Astrocyte of the spinal cord (primary cell): ENCODE results near the gene ADAMTS7.
"Not testable (repeated sequence)": the region's sequence is repeated elsewhere in the genome, so short reads cannot be mapped to it uniquely, and the experiment has no call there.

Experiments
- DNase-seq: peaks from one replicate; pipeline ENCODE4 v3.0.0; 2011; ENCODE audit warnings: low read depth, low spot score
- H3K4me3 ChIP-seq: 2 replicates; pipeline ENCODE4 v1.5.1; 2011; ENCODE audit warnings: low read depth, mild to moderate bottlenecking, low read length, moderate library complexity
- CTCF ChIP-seq: IDR thresholded peaks from 2 replicates; pipeline ENCODE4 v1.5.1; 2012; ENCODE audit warnings: low read depth, mild to moderate bottlenecking, low read length, inconsistent platforms
- in situ Hi-C: cut with HindIII; loops from 2 replicates; pipeline ENCODE4 v1.10.0; 2017; ENCODE audit warnings: low sequenced_read_pairs

Gene ADAMTS7

GRCh38 chr15:78768531-78769408 lies 42.5 kb downstream of the ADAMTS7 start:
- in situ Hi-C loops = no loop called here
- TF ChIP-seq CTCF = no peak
- DNase-seq = no peak
- H3K4me3 ChIP-seq = no peak overlapping the region

DNA sequence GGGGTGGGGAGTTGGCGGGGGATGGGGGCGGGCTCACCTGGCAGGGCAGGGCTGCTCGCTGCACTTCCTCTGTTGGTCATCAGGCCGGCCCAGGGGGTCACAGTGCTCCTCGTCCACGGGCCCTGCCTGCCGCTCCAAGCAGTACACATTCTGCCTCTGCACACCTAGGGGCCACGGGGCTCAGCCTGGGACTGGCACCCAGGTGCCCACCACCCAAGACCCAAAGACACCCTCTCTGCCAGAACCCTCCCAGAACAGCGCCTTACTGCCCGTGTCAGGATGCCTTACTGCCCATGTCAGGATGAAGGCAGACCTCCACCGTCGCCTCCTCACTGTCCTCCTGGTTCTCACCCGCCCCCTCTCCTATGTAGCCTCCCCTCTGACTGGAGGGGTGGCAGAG lies 43.2 kb downstream of the ADAMTS7 start:
- no peak for TF ChIP-seq CTCF
- no peak for DNase-seq
- in situ Hi-C loops = no loop called here
- no peak overlapping the region for H3K4me3 ChIP-seq

DNA sequence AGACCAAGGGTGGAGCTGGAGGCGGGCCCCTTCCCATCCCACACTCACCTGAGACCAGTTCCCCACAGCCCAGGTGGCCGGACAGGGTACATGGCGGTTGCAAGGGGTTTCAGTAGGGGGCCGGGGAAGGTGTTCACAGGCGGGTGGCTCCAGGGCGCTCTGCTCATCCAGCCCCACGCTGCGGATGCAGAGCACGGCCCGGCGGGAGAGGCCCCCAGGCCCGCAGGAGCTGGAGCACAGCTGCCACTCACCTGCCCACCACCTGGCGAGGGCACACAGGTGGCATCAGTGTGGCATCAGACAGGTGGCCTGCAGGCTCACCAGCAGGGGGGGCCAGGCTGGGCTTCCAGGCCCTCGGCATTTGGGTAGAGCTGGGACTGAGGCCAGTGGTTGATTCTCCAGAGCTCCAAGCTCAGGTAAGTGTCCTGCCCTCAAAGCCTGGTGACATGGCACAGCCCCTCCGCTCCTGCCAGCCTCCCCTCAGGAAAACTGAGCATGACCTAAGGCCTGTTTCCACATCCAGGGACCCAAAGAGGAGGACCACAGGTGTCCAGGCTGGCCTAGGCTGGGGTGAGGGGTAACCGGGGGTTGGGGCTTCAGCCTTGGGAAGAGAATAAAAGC lies 43.8 kb downstream of the ADAMTS7 start:
- DNase-seq = no peak
- no peak overlapping the region for H3K4me3 ChIP-seq
- in situ Hi-C loops = no loop called here
- TF ChIP-seq CTCF = peak; percentile 8

DNA sequence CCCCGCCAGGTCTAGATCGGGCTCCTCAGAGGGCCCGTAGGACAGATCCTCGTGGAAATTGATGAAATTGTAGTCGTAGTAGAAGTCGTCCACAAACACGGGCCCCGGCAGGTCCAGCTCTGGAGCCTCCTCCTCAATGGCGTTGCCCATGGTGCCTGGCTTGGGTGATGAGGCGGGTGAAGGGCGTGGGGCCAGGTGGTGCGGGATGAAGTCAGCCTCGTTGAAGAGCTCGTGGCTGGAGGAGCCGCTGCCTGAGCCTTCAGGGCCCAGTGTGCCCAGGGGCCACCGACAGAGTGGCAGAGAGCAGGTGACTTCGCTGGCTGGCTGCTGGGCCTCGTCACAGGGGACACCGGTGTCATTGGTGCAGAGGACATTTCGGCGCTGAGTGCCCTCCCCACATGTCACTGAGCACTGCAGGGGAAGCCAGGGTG lies 44.6 kb downstream of the ADAMTS7 start:
- DNase-seq, H3K4me3 ChIP-seq, in situ Hi-C loops: not testable (repeated sequence)

DNA sequence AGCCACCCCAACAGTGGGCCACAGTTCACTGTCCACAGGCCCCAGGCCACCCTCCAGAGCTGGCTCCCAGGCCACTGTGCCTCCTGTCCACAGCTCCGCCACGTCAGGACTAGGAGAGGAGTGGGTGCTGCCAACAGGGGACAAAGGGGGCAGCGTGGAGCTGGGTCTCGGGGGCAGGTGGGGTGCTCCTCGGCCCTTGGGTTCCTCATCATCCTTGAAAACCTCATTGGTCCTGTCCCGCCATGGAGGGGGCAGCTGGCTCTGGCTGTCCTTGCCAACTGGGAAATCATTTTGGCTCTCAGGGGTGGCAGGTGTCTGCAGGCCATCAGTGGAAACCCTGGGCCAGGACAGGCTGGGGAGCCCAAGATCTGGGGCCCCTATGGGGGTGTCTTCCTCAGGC lies 45.2 kb downstream of the ADAMTS7 start:
- H3K4me3 ChIP-seq = no peak overlapping the region
- in situ Hi-C loops = no loop called here
- no peak for DNase-seq
- TF ChIP-seq CTCF = no peak

- in situ Hi-C loops, H3K4me3 ChIP-seq, DNase-seq: not testable (repeated sequence)
These were observed 46.0 kb downstream of the ADAMTS7 start for GRCh38 chr15:78765154-78765860.

GRCh38 chr15:78764340-78765153 lies 46.7 kb downstream of the ADAMTS7 start:
- in situ Hi-C loops, DNase-seq, H3K4me3 ChIP-seq: not testable (repeated sequence)
